A549 (cell line): ENCODE measurements around the gene TRNAU1AP.

ENCODE experiments used
- HDAC2 ChIP-seq: fragments of 200-600 bp; sonication (generic); IDR thresholded peaks from 2 replicates; pipeline ENCODE4 v1.6.1; 2016
- JUN ChIP-seq, 2 experiments: fragments of >200 bp; sonication (Bioruptor Twin); formaldehyde crosslinking; IDR thresholded peaks; 2 replicates in 1 of 2; 3 replicates in 1 of 2; pipeline ENCODE4 v1.6.1; 2016 to 2017
- JUNB ChIP-seq: fragments of >200 bp; sonication (Bioruptor Twin); formaldehyde crosslinking; IDR thresholded peaks from 2 replicates; pipeline ENCODE4 v1.6.1; 2016
- POLR2A ChIP-seq: IDR thresholded peaks from 2 replicates; pipeline ENCODE4 v1.6.1; 2012; ENCODE audit warnings: mild to moderate bottlenecking, low read length
- RARB ChIP-seq: fragments of 250-450 bp; sonication (Bioruptor Pico); IDR thresholded peaks from 2 replicates; pipeline ENCODE4 v1.8.0; 2021; ENCODE audit warnings: mild to moderate bottlenecking, moderate library complexity
- TF ChIP-seq, protein P1 (sequence below): fragments of 200-600 bp; sonication (generic); IDR thresholded peaks from 2 replicates; pipeline ENCODE4 v1.6.1; 2016; ENCODE audit warnings: antibody characterized with exemption, mild to moderate bottlenecking, moderate library complexity
- TF ChIP-seq, protein P2 (sequence below): IDR thresholded peaks from 2 replicates; pipeline ENCODE4 v1.6.1; 2012
- TF ChIP-seq, protein P3 (sequence below): fragments of >200 bp; sonication (Bioruptor Twin); formaldehyde crosslinking; IDR thresholded peaks from 3 replicates; pipeline ENCODE4 v1.5.1; 2016

DNA sequence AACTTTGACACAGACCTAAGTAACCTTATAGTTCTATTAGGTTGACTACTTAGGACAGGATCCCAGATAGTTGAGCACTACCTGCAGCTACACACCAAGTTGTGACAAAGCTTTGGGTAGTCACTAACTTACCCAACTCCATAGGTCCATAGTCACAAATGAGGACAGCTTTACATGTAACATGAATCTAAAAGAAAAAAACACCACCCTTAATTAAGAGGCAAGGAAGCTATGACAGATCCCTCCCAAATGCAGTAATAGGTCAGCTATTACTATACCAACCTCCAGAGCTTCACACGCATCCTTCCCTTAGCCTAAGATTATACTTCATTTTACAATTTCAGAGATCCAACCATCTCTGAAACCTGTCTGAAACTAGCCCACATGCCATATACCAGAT, 26.5 kb downstream of the TRNAU1AP start:
- TF ChIP-seq JUN (IDR thresholded peaks at IDR 0.05) (no peak), JUNB (no peak), HDAC2 (no peak), POLR2A (no peak), RARB (no peak)
- TF ChIP-seq, protein P1, sequence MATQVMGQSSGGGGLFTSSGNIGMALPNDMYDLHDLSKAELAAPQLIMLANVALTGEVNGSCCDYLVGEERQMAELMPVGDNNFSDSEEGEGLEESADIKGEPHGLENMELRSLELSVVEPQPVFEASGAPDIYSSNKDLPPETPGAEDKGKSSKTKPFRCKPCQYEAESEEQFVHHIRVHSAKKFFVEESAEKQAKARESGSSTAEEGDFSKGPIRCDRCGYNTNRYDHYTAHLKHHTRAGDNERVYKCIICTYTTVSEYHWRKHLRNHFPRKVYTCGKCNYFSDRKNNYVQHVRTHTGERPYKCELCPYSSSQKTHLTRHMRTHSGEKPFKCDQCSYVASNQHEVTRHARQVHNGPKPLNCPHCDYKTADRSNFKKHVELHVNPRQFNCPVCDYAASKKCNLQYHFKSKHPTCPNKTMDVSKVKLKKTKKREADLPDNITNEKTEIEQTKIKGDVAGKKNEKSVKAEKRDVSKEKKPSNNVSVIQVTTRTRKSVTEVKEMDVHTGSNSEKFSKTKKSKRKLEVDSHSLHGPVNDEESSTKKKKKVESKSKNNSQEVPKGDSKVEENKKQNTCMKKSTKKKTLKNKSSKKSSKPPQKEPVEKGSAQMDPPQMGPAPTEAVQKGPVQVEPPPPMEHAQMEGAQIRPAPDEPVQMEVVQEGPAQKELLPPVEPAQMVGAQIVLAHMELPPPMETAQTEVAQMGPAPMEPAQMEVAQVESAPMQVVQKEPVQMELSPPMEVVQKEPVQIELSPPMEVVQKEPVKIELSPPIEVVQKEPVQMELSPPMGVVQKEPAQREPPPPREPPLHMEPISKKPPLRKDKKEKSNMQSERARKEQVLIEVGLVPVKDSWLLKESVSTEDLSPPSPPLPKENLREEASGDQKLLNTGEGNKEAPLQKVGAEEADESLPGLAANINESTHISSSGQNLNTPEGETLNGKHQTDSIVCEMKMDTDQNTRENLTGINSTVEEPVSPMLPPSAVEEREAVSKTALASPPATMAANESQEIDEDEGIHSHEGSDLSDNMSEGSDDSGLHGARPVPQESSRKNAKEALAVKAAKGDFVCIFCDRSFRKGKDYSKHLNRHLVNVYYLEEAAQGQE: no peak
- TF ChIP-seq, protein P2, sequence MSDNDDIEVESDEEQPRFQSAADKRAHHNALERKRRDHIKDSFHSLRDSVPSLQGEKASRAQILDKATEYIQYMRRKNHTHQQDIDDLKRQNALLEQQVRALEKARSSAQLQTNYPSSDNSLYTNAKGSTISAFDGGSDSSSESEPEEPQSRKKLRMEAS: no peak
- TF ChIP-seq, protein P3, sequence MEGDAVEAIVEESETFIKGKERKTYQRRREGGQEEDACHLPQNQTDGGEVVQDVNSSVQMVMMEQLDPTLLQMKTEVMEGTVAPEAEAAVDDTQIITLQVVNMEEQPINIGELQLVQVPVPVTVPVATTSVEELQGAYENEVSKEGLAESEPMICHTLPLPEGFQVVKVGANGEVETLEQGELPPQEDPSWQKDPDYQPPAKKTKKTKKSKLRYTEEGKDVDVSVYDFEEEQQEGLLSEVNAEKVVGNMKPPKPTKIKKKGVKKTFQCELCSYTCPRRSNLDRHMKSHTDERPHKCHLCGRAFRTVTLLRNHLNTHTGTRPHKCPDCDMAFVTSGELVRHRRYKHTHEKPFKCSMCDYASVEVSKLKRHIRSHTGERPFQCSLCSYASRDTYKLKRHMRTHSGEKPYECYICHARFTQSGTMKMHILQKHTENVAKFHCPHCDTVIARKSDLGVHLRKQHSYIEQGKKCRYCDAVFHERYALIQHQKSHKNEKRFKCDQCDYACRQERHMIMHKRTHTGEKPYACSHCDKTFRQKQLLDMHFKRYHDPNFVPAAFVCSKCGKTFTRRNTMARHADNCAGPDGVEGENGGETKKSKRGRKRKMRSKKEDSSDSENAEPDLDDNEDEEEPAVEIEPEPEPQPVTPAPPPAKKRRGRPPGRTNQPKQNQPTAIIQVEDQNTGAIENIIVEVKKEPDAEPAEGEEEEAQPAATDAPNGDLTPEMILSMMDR: no peak
